GM20431 (cell line): Measurements from ENCODE around the gene XXYLT1.

Experiments used
- in situ Hi-C: fragments of 300-500 bp; cut with MseI, MboI; formaldehyde crosslinking; loops from one replicate; pipeline ENCODE4 v1.15.0; 2020; ENCODE audit warnings: low sequenced_read_pairs; ENCODE audit not compliant: unreplicated experiment

XXYLT1 gene

DNA sequence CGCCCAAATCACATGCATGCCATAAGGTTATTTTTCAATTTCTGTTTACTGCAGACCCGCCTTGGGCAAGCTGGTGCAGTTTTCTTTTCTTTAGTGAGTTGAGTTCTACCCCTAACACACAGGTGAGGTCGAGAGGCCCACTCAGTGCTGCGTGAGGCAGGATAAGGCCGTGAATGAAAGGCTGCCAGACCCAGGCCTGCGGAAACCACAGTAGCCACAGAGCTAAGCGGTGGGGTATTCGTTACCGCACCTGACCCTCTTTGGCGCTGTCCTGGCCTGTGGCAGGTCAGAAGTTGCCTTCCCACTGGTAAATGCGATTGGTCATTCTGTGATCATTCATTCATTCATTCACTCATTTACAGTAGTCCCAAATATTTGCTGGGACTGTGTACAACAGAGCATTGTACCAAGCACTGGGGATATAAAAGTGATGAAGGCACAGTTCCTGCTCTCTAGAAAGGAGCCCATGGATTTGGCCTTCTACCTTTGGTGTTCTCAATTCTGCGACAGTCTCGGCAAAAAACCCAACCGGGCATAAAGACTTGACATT, 144.8 kb downstream of the XXYLT1 start:
- in situ Hi-C loops = no loop called here

GRCh38 chr3:195125646-195126045, 145.3 kb downstream of the XXYLT1 start:
- in situ Hi-C loops = no loop called here

DNA sequence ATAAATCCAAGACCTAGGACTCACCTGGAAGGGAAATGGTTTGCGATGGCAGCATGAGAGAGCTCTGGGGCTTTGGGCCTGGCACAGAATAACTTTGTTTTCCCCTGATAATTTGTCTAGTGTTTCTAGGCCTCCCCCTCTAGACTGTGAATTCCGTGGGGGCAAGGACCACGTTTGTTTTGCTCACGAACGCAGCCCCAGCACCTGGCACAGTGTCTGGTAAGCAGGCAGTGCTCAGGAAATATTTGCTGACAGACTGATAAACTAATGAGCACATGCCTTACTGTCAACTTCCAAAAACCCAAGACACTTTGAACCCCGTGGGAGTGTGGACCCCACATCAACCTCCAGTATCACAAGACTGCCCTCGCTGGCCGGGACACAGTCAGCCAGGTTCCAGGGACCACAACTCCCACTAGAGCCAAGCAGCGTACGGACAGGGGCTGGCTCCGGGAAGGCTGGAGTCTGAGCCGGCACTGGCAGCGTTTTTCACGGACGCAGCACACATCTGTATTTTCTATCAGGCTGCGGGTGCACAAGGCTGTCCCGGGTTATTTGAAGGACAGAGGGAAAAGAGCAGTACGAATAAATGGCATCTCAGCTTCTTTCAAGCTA, 146.5 kb downstream of the XXYLT1 start:
- in situ Hi-C loops = no loop called here

GRCh38 chr3:195123281-195123691, 147.7 kb downstream of the XXYLT1 start:
- in situ Hi-C loops = no loop called here

DNA sequence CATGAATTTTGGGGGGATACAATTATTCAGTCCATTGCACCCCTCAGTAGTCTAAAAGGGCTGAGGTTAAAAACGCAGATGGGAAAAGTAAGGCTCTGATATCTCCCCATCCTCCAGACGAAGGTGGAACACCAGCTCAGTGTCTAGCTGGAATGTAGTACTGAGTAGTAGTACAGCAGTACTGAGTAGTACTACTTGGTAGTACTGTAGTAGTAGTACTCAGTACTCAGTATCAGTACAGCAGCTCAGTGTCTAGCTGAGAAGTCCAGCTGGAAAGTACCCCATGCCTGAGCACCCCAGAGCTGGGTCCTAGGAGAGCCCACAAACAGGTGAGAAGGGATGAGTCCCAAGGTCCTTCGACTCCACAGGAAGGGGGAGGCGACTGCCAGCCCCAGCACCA, 148.7 kb downstream of the XXYLT1 start:
- in situ Hi-C loops = no loop called here

DNA sequence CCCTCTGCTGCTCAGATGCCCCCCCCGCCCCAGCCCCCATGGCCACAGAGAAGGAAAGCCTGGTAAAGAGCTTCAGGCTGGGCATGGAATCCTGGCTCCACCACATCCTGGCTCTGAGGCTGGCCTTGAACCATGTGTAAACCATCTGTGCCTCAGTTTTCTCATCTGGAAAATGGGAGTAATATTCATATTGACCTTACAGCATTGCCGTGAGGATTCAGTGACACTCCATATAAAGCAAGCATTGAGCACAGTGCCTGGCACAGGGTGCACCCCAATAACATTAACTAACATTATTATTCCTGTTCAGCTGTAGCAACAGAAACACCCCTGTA, 150.7 kb downstream of the XXYLT1 start:
- in situ Hi-C loops = no loop called here

DNA sequence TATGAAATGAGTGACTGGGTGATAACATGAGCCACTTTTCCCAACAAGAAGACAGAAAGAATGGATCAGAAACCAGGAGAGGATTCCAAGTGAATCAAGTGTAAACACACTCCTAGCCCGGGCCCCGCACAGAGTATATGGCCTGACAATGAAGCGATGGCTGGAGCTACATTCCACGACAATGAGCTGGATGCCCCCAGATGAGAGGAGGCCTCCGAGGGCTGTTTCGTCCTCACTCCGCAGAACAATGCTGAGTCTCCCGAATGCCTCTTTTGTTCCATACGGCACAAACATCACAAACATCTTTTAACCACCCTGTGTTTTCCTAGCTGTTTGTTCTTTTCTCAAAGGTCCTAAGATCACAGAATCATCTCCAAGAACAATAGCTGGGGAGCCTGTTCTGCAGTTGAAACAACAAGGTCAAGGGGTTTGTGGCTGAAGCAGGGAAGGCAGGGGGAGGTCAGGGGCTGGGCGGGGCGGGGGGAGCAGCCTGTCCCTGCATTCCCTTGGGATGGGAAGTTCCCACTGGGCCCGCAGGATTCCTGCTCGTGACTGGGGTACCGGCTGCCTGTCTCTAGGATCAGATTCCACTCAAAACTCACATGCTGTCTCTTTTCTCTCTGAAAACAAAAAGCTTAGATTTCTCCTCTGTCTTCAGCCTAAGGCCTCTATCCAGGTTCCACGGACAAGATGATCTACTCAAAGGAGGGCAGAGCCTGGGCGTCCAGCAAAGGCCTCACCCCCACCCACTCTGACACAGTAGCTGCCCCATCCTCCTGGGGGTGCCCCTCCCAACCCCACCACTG, 151.3 kb downstream of the XXYLT1 start:
- in situ Hi-C loops = no loop called here

DNA sequence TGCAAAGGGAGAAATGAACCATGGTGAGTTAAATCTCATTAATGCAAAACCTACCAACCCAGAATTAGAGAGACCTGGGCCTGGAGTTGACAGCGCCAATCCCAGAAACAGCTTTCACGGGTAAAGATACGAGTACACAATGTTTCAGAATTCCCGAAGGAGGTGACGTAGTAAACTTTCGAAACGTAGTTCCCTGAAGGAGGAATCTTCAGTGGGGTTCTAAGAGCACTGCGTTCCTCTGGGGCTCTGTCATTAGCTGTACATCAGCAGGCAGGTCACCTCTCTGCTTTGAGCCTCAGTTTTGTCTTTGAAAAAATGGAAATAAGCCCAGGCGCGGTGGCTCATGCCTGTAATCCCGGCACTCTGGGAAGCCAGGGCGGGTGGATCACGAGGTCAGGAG, 152.3 kb downstream of the XXYLT1 start:
- in situ Hi-C loops = no loop called here

- in situ Hi-C loops = no loop called here
Observed at GRCh38 chr3:195117978-195118581, 152.9 kb downstream of the XXYLT1 start.

GRCh38 chr3:195116407-195117185, 154.4 kb downstream of the XXYLT1 start:
- in situ Hi-C loops = no loop called here

GRCh38 chr3:195115600-195116406, 155.2 kb downstream of the XXYLT1 start:
- in situ Hi-C loops = no loop called here

- in situ Hi-C loops = no loop called here
Observed at GRCh38 chr3:195114786-195115599, 156.0 kb downstream of the XXYLT1 start.

GRCh38 chr3:195113536-195114425, 157.2 kb downstream of the XXYLT1 start:
- in situ Hi-C loops = no loop called here

DNA sequence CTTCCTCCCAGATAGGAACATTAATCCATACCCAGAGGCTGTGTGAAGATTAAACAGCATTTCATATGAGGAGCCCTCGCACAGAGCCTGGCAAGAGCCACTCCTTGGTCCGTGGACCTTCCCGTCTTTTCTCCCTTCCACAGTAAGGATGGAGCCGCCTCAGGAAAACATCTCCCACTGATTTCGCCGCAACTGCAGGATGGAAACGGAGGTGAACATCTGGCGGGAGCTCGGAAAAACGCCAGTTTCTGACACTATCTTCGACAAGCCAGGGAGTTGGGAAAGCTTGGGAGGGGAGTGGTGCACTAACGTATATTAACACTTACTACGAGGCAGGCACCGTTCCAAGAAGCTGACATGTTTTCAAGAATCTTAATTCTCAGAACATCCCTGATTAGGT, 157.9 kb downstream of the XXYLT1 start:
- in situ Hi-C loops = no loop called here

DNA sequence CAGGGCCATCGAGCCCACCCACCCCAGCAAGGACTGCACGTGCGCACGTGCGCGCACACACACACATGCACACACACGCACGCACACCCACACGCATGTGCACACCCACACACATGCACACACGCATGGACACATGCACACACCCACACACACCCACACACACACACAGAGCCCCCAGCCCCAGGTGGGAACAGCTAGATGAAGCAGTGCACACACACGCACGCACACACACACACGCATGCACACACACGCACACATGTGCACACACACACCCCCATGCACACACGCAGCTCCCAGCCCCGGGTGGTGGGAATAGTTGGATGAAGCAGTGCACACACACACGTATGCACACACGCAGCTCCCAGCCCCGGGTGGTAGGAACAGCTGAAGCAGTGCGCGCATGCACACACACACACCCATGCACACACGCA, 158.6 kb downstream of the XXYLT1 start:
- in situ Hi-C loops = no loop called here

DNA sequence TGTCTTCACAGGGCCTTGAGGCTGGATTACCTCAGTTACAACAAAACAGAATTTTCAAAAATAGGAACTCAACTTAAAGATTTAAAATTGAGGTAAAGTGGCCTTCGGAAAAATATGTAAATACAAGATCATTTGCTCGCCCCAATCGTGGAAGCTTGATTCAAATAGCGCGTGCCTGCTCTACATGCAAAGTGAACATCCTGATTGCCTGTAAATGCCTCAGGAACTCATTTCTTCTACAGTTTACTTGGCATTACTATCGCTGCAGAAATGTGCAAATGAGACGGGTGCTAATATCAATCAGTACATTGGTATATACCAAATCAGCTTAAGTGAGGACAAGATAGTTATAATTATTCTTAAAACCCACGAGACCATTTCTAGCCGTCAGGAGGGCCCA, 159.2 kb downstream of the XXYLT1 start:
- in situ Hi-C loops = no loop called here

- in situ Hi-C loops = no loop called here
Observed at GRCh38 chr3:195111319-195111705, 159.6 kb downstream of the XXYLT1 start.
